Parathyroid adenoma (tissue), 2 donors: Measurements from ENCODE around the gene DIP2C.

Experiments used
- H2AFZ ChIP-seq: fragments of 300-600 bp; sonication (generic); one replicate; pipeline ENCODE4 v1.7.0; 2017; ENCODE audit warnings: antibody characterized with exemption, mild to moderate bottlenecking
- H3K27ac ChIP-seq: fragments of 300-600 bp; sonication (generic); one replicate; pipeline ENCODE4 v1.7.0; 2017
- H3K27me3 ChIP-seq: fragments of 300-600 bp; sonication (generic); one replicate; pipeline ENCODE4 v1.7.0; 2017; ENCODE audit warnings: low read length; ENCODE audit not compliant: control insufficient read depth, insufficient read depth
- H3K36me3 ChIP-seq: fragments of 300-600 bp; sonication (generic); one replicate; pipeline ENCODE4 v1.7.0; 2017; ENCODE audit warnings: low read length; ENCODE audit not compliant: control insufficient read depth, insufficient read depth
- H3K4me1 ChIP-seq: fragments of 300-600 bp; sonication (generic); one replicate; pipeline ENCODE4 v1.7.0; 2017; ENCODE audit warnings: control low read depth
- H3K4me2 ChIP-seq: fragments of 300-600 bp; sonication (generic); one replicate; pipeline ENCODE4 v1.7.0; 2017; ENCODE audit warnings: low read length
- H3K4me3 ChIP-seq: fragments of 300-600 bp; sonication (generic); one replicate; pipeline ENCODE4 v1.7.0; 2017; ENCODE audit warnings: low read depth, low read length
- H3K79me2 ChIP-seq: fragments of 300-600 bp; sonication (generic); one replicate; pipeline ENCODE4 v1.7.0; 2017; ENCODE audit warnings: control low read depth
- H3K9ac ChIP-seq: fragments of 300-600 bp; sonication (generic); one replicate; pipeline ENCODE4 v1.7.0; 2017; ENCODE audit warnings: mild to moderate bottlenecking
- H3K9me3 ChIP-seq: fragments of 300-600 bp; sonication (generic); one replicate; pipeline ENCODE4 v1.7.0; 2017; ENCODE audit warnings: low read length; ENCODE audit not compliant: control insufficient read depth
- TF ChIP-seq, protein P1 (sequence below): fragments of 300-600 bp; sonication (generic); IDR thresholded peaks from one replicate; pipeline ENCODE4 v1.7.0; 2017; ENCODE audit warnings: antibody characterized with exemption, mild to moderate bottlenecking
- donor health status: primary hyperparathyroidism.

Gene DIP2C

DNA sequence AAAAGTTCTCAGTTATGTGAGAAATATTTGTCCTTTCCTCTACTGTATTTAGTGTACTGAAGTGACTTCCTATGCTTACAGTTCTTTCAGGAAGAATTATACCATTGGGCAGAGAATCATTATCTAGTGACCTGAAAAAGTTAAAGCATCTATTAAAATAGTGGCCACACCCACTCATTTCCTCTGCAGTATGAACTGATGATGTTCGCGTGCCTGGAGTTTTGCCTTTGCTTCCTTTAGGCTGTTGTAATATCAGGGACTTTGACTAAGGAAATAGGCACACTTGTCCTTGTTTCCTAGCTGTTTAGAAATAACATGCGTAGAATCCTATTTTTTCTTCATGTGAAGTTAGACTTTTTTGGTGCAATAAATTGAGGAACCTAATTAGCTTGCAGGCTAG, 453.6 kb downstream of the DIP2C start:
- H3K79me2 ChIP-seq = no peaks in the 10 kb centered on the region
- no peaks in the 10 kb centered on the region for H3K9me3 ChIP-seq
- H3K4me1 ChIP-seq = peaks cover 5% of the 10 kb centered on the region
- no peak overlapping the region for H3K4me2 ChIP-seq
- H3K4me3 ChIP-seq = no peak overlapping the region
- H3K36me3 ChIP-seq = no peaks in the 10 kb centered on the region
- no peak overlapping the region for H3K27ac ChIP-seq
- H3K27me3 ChIP-seq = no peaks in the 10 kb centered on the region
- H2AFZ ChIP-seq = no peak overlapping the region
- no peak overlapping the region for H3K9ac ChIP-seq
- TF ChIP-seq, protein P1, sequence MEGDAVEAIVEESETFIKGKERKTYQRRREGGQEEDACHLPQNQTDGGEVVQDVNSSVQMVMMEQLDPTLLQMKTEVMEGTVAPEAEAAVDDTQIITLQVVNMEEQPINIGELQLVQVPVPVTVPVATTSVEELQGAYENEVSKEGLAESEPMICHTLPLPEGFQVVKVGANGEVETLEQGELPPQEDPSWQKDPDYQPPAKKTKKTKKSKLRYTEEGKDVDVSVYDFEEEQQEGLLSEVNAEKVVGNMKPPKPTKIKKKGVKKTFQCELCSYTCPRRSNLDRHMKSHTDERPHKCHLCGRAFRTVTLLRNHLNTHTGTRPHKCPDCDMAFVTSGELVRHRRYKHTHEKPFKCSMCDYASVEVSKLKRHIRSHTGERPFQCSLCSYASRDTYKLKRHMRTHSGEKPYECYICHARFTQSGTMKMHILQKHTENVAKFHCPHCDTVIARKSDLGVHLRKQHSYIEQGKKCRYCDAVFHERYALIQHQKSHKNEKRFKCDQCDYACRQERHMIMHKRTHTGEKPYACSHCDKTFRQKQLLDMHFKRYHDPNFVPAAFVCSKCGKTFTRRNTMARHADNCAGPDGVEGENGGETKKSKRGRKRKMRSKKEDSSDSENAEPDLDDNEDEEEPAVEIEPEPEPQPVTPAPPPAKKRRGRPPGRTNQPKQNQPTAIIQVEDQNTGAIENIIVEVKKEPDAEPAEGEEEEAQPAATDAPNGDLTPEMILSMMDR = no peak

- Histone ChIP-seq H3K9ac (no peak overlapping the region), H2AFZ (no peak overlapping the region), H3K27me3 (no peaks in the 10 kb centered on the region), H3K36me3 (no peaks in the 10 kb centered on the region), H3K4me1 (peaks cover 5% of the 10 kb centered on the region), H3K79me2 (no peaks in the 10 kb centered on the region), H3K9me3 (no peaks in the 10 kb centered on the region), H3K4me3 (no peak overlapping the region), H3K4me2 (no peak overlapping the region), H3K27ac (no peak overlapping the region)
- TF ChIP-seq, protein P1 = no peak
Observed at GRCh38 chr10:234708-235406, 454.6 kb downstream of the DIP2C start.

- no peak overlapping the region for H3K27ac ChIP-seq
- H3K4me3 ChIP-seq = no peak overlapping the region
- no peaks in the 10 kb centered on the region for H3K27me3 ChIP-seq
- H2AFZ ChIP-seq = no peak overlapping the region
- peaks cover 3% of the 10 kb centered on the region for H3K79me2 ChIP-seq
- H3K36me3 ChIP-seq = no peaks in the 10 kb centered on the region
- TF ChIP-seq, protein P1 = no peak
- no peaks in the 10 kb centered on the region for H3K9me3 ChIP-seq
- no peak overlapping the region for H3K9ac ChIP-seq
- no peak overlapping the region for H3K4me2 ChIP-seq
- peaks cover 5% of the 10 kb centered on the region for H3K4me1 ChIP-seq
Observed at GRCh38 chr10:232878-233277, 456.6 kb downstream of the DIP2C start.

DNA sequence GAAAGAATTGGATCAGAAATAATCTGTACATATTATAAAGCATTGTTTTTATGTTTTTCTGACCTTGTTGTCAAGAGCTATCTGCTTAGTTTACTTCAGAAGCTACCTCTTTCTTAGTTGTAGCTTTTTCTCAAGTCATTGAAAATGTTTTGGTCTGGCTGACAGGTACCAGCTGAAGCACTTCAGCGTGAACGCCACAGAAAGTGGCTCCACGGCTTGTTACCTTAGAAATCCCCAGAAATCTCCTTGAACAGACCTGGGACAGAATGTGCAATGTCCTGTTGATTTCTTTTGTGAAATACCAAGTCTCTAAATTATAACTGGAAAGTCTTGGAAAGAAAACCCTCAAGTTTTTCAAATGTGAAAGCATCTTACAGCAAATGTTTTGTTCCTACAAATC, 457.4 kb downstream of the DIP2C start:
- H2AFZ ChIP-seq = no peak overlapping the region
- no peak overlapping the region for H3K9ac ChIP-seq
- no peak overlapping the region for H3K27ac ChIP-seq
- no peaks in the 10 kb centered on the region for H3K9me3 ChIP-seq
- H3K4me1 ChIP-seq = peaks cover 5% of the 10 kb centered on the region
- H3K4me2 ChIP-seq = no peak overlapping the region
- peaks cover 3% of the 10 kb centered on the region for H3K79me2 ChIP-seq
- no peak overlapping the region for H3K4me3 ChIP-seq
- no peaks in the 10 kb centered on the region for H3K36me3 ChIP-seq
- TF ChIP-seq, protein P1 = no peak
- H3K27me3 ChIP-seq = no peaks in the 10 kb centered on the region

DNA sequence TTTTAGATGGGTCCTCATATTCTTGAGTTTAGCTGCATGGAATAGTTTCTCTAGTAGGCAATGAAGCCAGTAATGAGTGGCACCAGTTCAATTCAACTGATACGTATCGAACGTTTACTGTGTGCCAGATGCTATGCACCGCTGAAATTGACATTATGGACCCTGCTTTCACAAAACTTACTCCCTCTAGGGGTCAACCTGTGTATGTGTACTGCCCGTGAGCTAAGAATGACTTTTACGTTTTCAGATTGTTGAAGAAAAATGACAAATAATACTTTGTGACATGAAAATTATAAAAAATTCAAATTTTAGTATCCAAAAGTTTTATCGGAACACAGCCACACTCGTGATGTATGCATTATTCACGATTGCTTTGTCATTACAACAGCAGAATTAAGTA, 458.7 kb downstream of the DIP2C start:
- Histone ChIP-seq H3K4me1 (peaks cover 5% of the 10 kb centered on the region), H3K27me3 (no peaks in the 10 kb centered on the region), H3K27ac (no peak overlapping the region), H3K4me3 (no peak overlapping the region), H2AFZ (no peak overlapping the region), H3K9ac (no peak overlapping the region), H3K4me2 (no peak overlapping the region), H3K9me3 (no peaks in the 10 kb centered on the region), H3K79me2 (peaks cover 3% of the 10 kb centered on the region), H3K36me3 (no peaks in the 10 kb centered on the region)
- TF ChIP-seq, protein P1 = peak; percentile 10
